ENCODE results near the gene C16orf92.
"Not testable (repeated sequence)": the region's sequence is repeated elsewhere in the genome, so short reads cannot be mapped to it uniquely, and the experiment has no call there.

Gene C16orf92

GRCh38 chr16:30033270-30033669 lies 10.3 kb downstream of the C16orf92 start:
- no peak for TF ChIP-seq CTCF (conservative IDR thresholded peaks at IDR 0.05)
- H3K27ac ChIP-seq = no peak overlapping the region

- H3K27ac ChIP-seq = no peak overlapping the region
- TF ChIP-seq CTCF (conservative IDR thresholded peaks at IDR 0.05) = no peak
Observed at GRCh38 chr16:30040221-30040620, 17.2 kb downstream of the C16orf92 start.

- H3K27ac ChIP-seq = not testable (repeated sequence)
Observed at GRCh38 chr16:30040690-30041089, 17.7 kb downstream of the C16orf92 start.

GRCh38 chr16:30041841-30042240 lies 18.8 kb downstream of the C16orf92 start:
- H3K27ac ChIP-seq = no peak overlapping the region

GRCh38 chr16:30046178-30046577 lies 23.2 kb downstream of the C16orf92 start:
- no peak for TF ChIP-seq CTCF (conservative IDR thresholded peaks at IDR 0.05)
- H3K27ac ChIP-seq = no peak overlapping the region

More at GRCh38 chr16:30041841-30042240, 18.8 kb downstream of the C16orf92 start:
- TF ChIP-seq CTCF (conservative IDR thresholded peaks at IDR 0.05) = peak; percentile 52

GRCh38 chr16:30046588-30046987 lies 23.6 kb downstream of the C16orf92 start:
- TF ChIP-seq CTCF (conservative IDR thresholded peaks at IDR 0.05) = no peak
- no peak overlapping the region for H3K27ac ChIP-seq

GRCh38 chr16:30049871-30050270 lies 26.9 kb downstream of the C16orf92 start:
- no peak for TF ChIP-seq CTCF (conservative IDR thresholded peaks at IDR 0.05)
- no peak overlapping the region for H3K27ac ChIP-seq

- no peak overlapping the region for H3K27ac ChIP-seq
- TF ChIP-seq CTCF (conservative IDR thresholded peaks at IDR 0.05) = no peak
Observed at GRCh38 chr16:30051518-30051917, 28.5 kb downstream of the C16orf92 start.
